ENCODE measurements around the gene HOXD13. TPM values are rescaled to one million over a fixed set of nuclear protein-coding genes. Genes with fewer than 3 reads are reported as not detected.

HOXD13 gene
- total RNA-seq, 1 donor from 2014 or later, result not detected

DNA sequence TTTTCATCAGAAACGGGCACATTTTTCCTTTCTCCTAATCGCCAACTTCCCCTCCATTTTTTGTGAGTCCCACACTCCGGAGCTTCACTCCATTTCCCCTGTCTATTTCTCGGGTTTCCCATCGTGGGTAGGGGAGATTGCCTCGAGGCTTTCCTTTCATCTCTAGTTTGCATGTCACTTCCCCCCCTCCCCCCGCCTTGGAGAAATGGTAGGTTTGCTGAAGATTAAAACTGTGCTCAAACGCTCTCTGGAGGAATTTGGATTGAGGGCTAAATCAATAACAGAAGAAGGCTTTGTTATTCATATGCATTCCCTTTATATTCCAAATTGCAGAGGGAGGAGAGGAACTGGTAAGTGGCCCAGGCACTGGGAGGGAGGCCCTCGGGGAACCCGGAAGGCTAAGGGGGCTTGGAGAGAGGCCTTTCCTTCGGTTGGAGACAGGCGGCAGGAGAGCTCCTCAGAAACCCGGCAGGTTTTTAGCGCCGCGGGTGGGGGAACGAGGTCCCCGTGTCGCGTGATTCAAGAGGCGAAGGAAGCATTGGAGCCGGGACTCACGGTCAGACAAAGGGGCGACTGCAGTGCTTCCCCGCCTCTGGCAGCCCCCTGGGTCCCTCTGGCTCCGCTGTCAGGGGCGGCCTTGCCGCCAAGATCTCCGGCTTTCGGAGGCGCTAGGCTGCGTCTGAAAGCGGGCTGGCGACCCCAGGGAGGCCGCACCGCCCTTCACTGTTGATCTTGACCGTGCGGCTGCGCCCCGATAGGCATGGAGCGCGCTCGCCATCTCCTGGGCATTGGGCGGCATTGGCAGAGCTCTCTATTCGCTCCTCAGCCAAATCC is 4.7 kb downstream of the HOXD13 start:
- H3K27me3 Mint-ChIP-seq, result peaks cover 89% of the 10 kb centered on the region

GRCh38 chr2:176097820-176098365 is 5.4 kb downstream of the HOXD13 start:
- no peak for DNase-seq (ENCODE audit: low spot score, unreplicated experiment)
- Mint-ChIP-seq H3K4me3 (ENCODE audit: low read depth) (no peak overlapping the region), H3K36me3 (ENCODE audit: insufficient read depth) (no peaks in the 10 kb centered on the region), H3K27ac (peak overlapping the region; percentile 67), H3K4me1 (ENCODE audit: low read depth) (peaks cover 4% of the 10 kb centered on the region), H3K9me3 (ENCODE audit: low read depth) (no peaks in the 10 kb centered on the region), H3K27me3 (peaks cover 95% of the 10 kb centered on the region)
- no peak for TF ChIP-seq CTCF (IDR thresholded peaks at IDR 0.05; ENCODE audit: unreplicated experiment)

More for the DNA sequence above, 4.7 kb downstream of the HOXD13 start:
- H3K9me3 Mint-ChIP-seq (ENCODE audit: low read depth), result no peaks in the 10 kb centered on the region
- peak; percentile 91 for TF ChIP-seq CTCF (IDR thresholded peaks at IDR 0.05; ENCODE audit: unreplicated experiment)
- peaks cover 4% of the 10 kb centered on the region for H3K4me1 Mint-ChIP-seq (ENCODE audit: low read depth)
- peak overlapping the region; percentile 67 for H3K27ac Mint-ChIP-seq
- no peak overlapping the region for H3K4me3 Mint-ChIP-seq (ENCODE audit: low read depth)
- H3K36me3 Mint-ChIP-seq (ENCODE audit: insufficient read depth), result no peaks in the 10 kb centered on the region
- DNase-seq (ENCODE audit: low spot score, unreplicated experiment), result peak; percentile 77

DNA sequence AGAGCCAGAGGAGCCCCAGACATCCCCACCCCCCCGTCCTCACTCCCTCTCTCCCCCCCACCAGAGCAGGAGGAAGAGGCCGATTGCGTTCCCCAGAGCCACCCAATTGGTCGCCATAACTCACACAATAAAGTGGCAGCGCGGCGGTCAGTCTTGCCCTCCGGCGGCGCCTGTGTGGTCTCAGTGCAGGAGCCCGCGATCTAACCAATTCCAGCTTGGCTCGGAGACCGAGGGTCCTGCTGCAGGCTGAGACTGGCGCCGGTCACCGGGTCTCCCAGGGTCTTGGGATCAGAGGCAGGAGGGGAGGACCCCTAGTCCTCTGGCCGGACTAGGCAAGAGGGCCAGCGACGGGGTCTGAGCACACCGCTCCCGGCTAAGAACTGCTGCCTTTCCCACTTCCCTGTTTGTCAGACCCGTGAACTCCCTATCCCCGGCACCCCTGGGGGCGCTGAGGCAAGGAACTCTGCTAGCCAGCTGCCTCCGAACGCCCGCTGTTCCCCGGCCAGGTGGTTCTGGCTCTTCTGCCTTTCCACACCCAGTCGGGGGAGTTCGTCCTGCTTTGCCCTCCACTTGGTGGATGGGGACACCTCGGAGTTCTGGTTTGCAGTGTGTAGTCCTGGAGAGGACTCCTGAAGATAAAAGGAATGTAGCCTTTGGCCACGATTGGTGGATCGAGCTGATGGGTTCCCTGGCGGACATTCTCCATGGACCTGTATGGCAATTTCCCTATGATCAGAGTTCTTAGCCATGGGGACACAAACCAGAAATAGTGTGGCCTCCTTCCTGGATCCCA is 6.0 kb downstream of the HOXD13 start:
- Mint-ChIP-seq H3K27me3 (peaks cover 96% of the 10 kb centered on the region), H3K9me3 (ENCODE audit: low read depth) (no peaks in the 10 kb centered on the region), H3K4me3 (ENCODE audit: low read depth) (no peak overlapping the region)

DNA sequence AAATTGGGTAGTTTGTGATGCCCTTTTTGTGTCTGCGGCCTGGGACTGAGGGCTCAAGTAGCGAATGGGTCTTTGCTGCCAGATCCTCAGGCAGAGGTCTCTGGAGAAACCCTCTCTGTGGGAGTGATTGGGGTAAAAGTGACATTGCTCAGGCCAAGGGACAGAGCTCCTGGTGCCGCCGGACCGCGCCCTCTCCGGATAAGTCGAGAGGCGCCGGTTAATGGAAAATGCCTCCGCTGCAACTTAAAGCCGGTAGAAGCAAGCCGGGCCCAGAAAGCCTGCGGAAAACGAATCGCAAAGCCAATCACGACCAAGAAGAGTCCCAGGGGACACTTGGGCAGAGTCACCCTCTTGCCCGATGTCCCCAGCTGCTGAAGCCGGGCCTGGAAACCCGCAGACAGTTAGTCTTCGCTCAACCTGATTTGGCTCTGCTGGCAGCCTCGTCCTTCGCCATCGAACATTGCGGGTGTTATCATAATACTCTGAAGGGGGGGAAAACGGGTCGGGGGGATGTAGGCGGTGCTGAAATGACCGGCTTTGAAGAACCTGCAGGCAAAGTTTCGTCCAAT is 6.7 kb downstream of the HOXD13 start:
- peaks cover 4% of the 10 kb centered on the region for H3K4me1 Mint-ChIP-seq (ENCODE audit: low read depth)
- H3K4me3 Mint-ChIP-seq (ENCODE audit: low read depth), result no peak overlapping the region

More for the DNA sequence above, 6.0 kb downstream of the HOXD13 start:
- no peak for DNase-seq (ENCODE audit: low spot score, unreplicated experiment)
- TF ChIP-seq CTCF (IDR thresholded peaks at IDR 0.05; ENCODE audit: unreplicated experiment), result no peak
- Mint-ChIP-seq H3K4me1 (ENCODE audit: low read depth) (peaks cover 4% of the 10 kb centered on the region), H3K27ac (no peak overlapping the region), H3K36me3 (ENCODE audit: insufficient read depth) (no peaks in the 10 kb centered on the region)

More for the DNA sequence above, 6.7 kb downstream of the HOXD13 start:
- Mint-ChIP-seq H3K9me3 (ENCODE audit: low read depth) (no peaks in the 10 kb centered on the region), H3K27ac (no peak overlapping the region), H3K36me3 (ENCODE audit: insufficient read depth) (no peaks in the 10 kb centered on the region), H3K27me3 (peaks cover 96% of the 10 kb centered on the region)
- DNase-seq (ENCODE audit: low spot score, unreplicated experiment), result no peak
- no peak for TF ChIP-seq CTCF (IDR thresholded peaks at IDR 0.05; ENCODE audit: unreplicated experiment)
